K562 (cell line): Measurements from ENCODE around the gene RALGPS1.

Source experiments
- EZH2 ChIP-seq: IDR thresholded peaks from 2 replicates; pipeline ENCODE4 v1.6.1; 2012; ENCODE audit warnings: low read depth, mild to moderate bottlenecking, inconsistent platforms, low read length, borderline replicate concordance
- HDAC2 ChIP-seq: fragments of 450-650 bp; IDR thresholded peaks from 2 replicates; pipeline ENCODE4 v1.6.1; 2016; ENCODE audit warnings: mild to moderate bottlenecking

- TF ChIP-seq EZH2: no peak
- no peak for TF ChIP-seq HDAC2
These were observed 134.5 kb downstream of the RALGPS1 start for GRCh38 chr9:127049044-127049443.
